Measurements from ENCODE around the gene SLU7. TPM values are rescaled to one million over a fixed set of nuclear protein-coding genes. Genes with fewer than 3 reads are reported as not detected.

Gene SLU7
- total RNA-seq, result 37.8 and 40.5 TPM in 2 replicates

- intact Hi-C loops (cut with micrococcal nuclease), result loop anchor here (1.0 to 10.0 kb wide), 5 partner anchors 19 to 414 kb away; partner anchors contain the start of genes FAM200C and TTC1
These were observed at the start of gene SLU7 for GRCh38 chr5:160418561-160419457. Gene SLU7 (minus strand): TSS chr5:160419081. CDS start chr5:160415294, 3,787 bp downstream.

- intact Hi-C loops (cut with micrococcal nuclease), result loop anchor here (1.0 kb wide), 4 partner anchors 18 to 49 kb away; partner anchors contain the start of gene SLU7
These were observed 49.6 kb upstream of the SLU7 start for GRCh38 chr5:160468363-160468975.

- intact Hi-C loops (cut with micrococcal nuclease), result loop anchor here (1.0 kb wide), 4 partner anchors 19 to 48 kb away; partner anchors contain the start of gene SLU7
These were observed 48.9 kb upstream of the SLU7 start for GRCh38 chr5:160467555-160468362.

GRCh38 chr5:160466889-160467554, 48.1 kb upstream of the SLU7 start:
- intact Hi-C loops (cut with micrococcal nuclease), result no loop called here

GRCh38 chr5:160466116-160466515, 47.2 kb upstream of the SLU7 start:
- intact Hi-C loops (cut with micrococcal nuclease), result no loop called here

- intact Hi-C loops (cut with micrococcal nuclease), result no loop called here
These were observed 45.6 kb upstream of the SLU7 start for GRCh38 chr5:160464466-160464797.

GRCh38 chr5:160463740-160464465, 45.0 kb upstream of the SLU7 start:
- intact Hi-C loops (cut with micrococcal nuclease), result no loop called here

GRCh38 chr5:160463227-160463626, 44.3 kb upstream of the SLU7 start:
- intact Hi-C loops (cut with micrococcal nuclease), result no loop called here

- intact Hi-C loops (cut with micrococcal nuclease), result no loop called here
These were observed 43.3 kb upstream of the SLU7 start for GRCh38 chr5:160462167-160462566.

- intact Hi-C loops (cut with micrococcal nuclease), result no loop called here
These were observed 42.5 kb upstream of the SLU7 start for GRCh38 chr5:160461378-160461777.

- intact Hi-C loops (cut with micrococcal nuclease), result loop anchor here (1.0 kb wide), 1 partner anchor 21 kb away; no protein-coding TSS in a partner anchor
These were observed 41.6 kb upstream of the SLU7 start for GRCh38 chr5:160460377-160461049.

- intact Hi-C loops (cut with micrococcal nuclease), result no loop called here
These were observed 40.2 kb upstream of the SLU7 start for GRCh38 chr5:160458806-160459800.

GRCh38 chr5:160457252-160457651, 38.4 kb upstream of the SLU7 start:
- intact Hi-C loops (cut with micrococcal nuclease), result no loop called here

- intact Hi-C loops (cut with micrococcal nuclease), result no loop called here
These were observed 37.7 kb upstream of the SLU7 start for GRCh38 chr5:160456480-160457177.

- intact Hi-C loops (cut with micrococcal nuclease), result no loop called here
These were observed 36.7 kb upstream of the SLU7 start for GRCh38 chr5:160455600-160455999.

GRCh38 chr5:160453751-160454150, 34.9 kb upstream of the SLU7 start:
- intact Hi-C loops (cut with micrococcal nuclease), result no loop called here

- intact Hi-C loops (cut with micrococcal nuclease), result no loop called here
These were observed 33.9 kb upstream of the SLU7 start for GRCh38 chr5:160452795-160453194.

GRCh38 chr5:160452036-160452435, 33.2 kb upstream of the SLU7 start:
- intact Hi-C loops (cut with micrococcal nuclease), result no loop called here
